ENCODE results near the gene AFTPH. TPM values are rescaled to one million over a fixed set of nuclear protein-coding genes. Genes with fewer than 3 reads are reported as not detected.

The AFTPH gene
- total RNA-seq, 1 experiment from 2014 or later, result 13.5 TPM

- no CpG with 5 or more reads among the region's 1 CpG for WGBS (ENCODE audit: extremely low coverage, insufficient read length, low lambda C conversion rate)
- no peak for TF ChIP-seq CTCF (conservative IDR thresholded peaks at IDR 0.05)
These were observed 10.9 kb downstream of the AFTPH start for GRCh38 chr2:64535024-64535423.

More at GRCh38 chr2:64535024-64535423, 10.9 kb downstream of the AFTPH start:
- H3K14ac ChIP-seq (ENCODE audit: insufficient read depth, low read length), result no peak overlapping the region
- no peak overlapping the region for H3K27ac Mint-ChIP-seq
- no peaks in the 10 kb centered on the region for H3K27me3 ChIP-seq (ENCODE audit: insufficient read depth, low read length)
- no peak overlapping the region for H3K27ac ChIP-seq (ENCODE audit: insufficient read length, low read depth, low read length)
- no peak overlapping the region for H3K23ac ChIP-seq (ENCODE audit: insufficient read length, low read depth, low read length)
- no peak overlapping the region for H3K18ac ChIP-seq (ENCODE audit: insufficient read length, low read depth, low read length)
- no peak overlapping the region for H4K8ac ChIP-seq (replicated peaks; ENCODE audit: insufficient read length, low read depth, low read length)
- H3K79me1 ChIP-seq (ENCODE audit: insufficient read depth, low read depth, low read length, poor library complexity, severe bottlenecking), result no peaks in the 10 kb centered on the region
- no peak overlapping the region for H2BK15ac ChIP-seq (ENCODE audit: low read depth, low read length)
- no peak overlapping the region for H3K56ac ChIP-seq (ENCODE audit: insufficient read length, low read depth, low read length)
- H3K9ac ChIP-seq (ENCODE audit: extremely low read depth, insufficient read length, low read length), result no peak overlapping the region
- no peak overlapping the region for H4K5ac ChIP-seq (ENCODE audit: insufficient read length, low read depth, low read length)
- H4K20me1 ChIP-seq (ENCODE audit: control insufficient read depth, insufficient read depth, insufficient read length), result no peaks in the 10 kb centered on the region
- no peak overlapping the region for H3T11ph ChIP-seq (ENCODE audit: low read length)
- no peak overlapping the region for H2AFZ ChIP-seq (ENCODE audit: low read length)
- no peak overlapping the region for H3K4me3 Mint-ChIP-seq
- H2BK20ac ChIP-seq (ENCODE audit: low read depth, low read length, poor library complexity, severe bottlenecking), result no peak overlapping the region
- H3K79me2 ChIP-seq (ENCODE audit: insufficient read depth, low read length), result no peaks in the 10 kb centered on the region
- H3K4ac ChIP-seq (ENCODE audit: low read depth, low read length), result no peak overlapping the region
- H3K9me3 ChIP-seq (ENCODE audit: control insufficient read depth, low read depth, low read length), result no peaks in the 10 kb centered on the region
- H3K4me1 Mint-ChIP-seq, result peaks cover 8 to 17% of the 10 kb centered on the region in 2 experiments
- H2BK120ac ChIP-seq (ENCODE audit: low read depth, low read length, poor library complexity, severe bottlenecking), result no peak overlapping the region
- H2AK5ac ChIP-seq (ENCODE audit: insufficient read length, low read length), result no peak overlapping the region
- no peaks in the 10 kb centered on the region for H3K9me3 Mint-ChIP-seq
- no peak for DNase-seq
- no peaks in the 10 kb centered on the region; the same call in 1 of the 2 replicates for H3K27me3 Mint-ChIP-seq (ENCODE audit: low read depth)
- no peaks in the 10 kb centered on the region for H3K4me1 ChIP-seq (ENCODE audit: insufficient read depth, low read length)
- no peak overlapping the region for H2BK5ac ChIP-seq (ENCODE audit: insufficient read length, low read length)
- H3K36me3 Mint-ChIP-seq (ENCODE audit: insufficient read depth in 1 of 3, low read depth in 3 of 3), result no peaks in the 10 kb centered on the region
- H3K4me2 ChIP-seq (ENCODE audit: insufficient read depth, insufficient read length, low read length), result no peak overlapping the region
- H4K91ac ChIP-seq (ENCODE audit: insufficient read length, low read depth, low read length), result no peak overlapping the region
- no peak overlapping the region for H2BK12ac ChIP-seq (ENCODE audit: insufficient read length, low read depth, low read length)
- no peaks in the 10 kb centered on the region for H3K23me2 ChIP-seq (ENCODE audit: insufficient read length, low read depth, low read length, poor library complexity, severe bottlenecking)

Measured in H9 (cell line).